GM21529 (cell line): Measurements from ENCODE around the gene CIAO2B.

ENCODE experiments used
- ATAC-seq: cut with Tn5 transposase; IDR thresholded peaks from one replicate; pipeline ENCODE4 v1.9.1; 2021; ENCODE audit not compliant: unreplicated experiment

CIAO2B gene

DNA sequence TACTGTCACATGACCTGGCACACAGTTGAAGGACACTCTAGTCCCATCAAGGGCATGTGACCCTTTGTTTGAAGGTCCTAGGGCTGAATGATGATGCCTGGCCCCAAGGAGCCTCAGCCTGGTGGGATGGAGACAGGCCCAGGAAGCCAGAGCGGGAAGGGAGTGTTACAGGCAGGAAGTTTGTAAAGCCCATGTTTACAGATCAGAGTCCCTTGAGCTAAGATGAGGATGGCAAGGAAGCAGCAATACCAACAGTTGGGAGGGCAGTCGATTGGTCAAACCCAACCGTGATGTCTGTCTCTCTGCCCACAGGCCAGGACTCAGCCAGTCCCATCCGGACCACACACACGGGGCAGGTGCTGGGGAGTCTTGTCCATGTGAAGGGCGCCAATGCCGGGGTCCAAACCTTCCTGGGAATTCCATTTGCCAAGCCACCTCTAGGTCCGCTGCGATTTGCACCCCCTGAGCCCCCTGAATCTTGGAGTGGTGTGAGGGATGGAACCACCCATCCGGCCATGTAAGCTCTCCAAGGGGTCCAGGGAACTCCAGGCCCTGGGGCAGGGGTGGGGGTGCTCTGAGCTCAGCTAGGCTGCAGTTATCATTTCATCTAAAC is 3.6 kb upstream of the CIAO2B start:
- no peak for ATAC-seq

DNA sequence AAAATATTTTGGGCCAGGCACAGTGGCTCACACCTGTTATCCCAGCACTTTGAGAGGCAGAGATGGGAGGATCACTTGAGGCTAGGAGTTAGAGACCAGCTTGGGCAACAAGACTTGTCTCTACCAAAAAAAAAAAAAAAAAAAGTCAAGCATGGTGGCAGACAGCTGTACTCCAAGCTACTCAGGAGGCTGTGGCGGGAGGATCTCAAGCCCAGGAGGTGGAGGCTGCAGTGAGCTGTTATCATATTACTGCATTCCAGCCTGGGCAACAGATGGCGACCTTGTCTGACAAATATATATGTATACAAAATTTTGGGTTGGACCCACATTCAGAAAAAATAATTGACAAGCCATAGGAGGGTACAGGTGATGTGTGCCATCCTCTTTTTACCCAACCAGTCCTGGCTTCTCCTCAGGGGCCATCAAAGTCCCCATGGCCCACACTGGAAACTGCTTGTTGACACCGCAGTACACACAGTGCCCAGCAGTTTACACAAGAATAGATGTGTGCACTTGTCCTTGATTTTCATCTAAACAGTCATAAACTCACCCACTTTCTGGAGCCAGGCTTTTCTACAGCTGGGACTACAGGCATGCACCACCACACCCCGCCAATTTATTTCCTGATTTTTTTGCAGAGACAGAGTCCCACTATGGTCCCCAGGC is 2.8 kb upstream of the CIAO2B start:
- ATAC-seq = no peak

DNA sequence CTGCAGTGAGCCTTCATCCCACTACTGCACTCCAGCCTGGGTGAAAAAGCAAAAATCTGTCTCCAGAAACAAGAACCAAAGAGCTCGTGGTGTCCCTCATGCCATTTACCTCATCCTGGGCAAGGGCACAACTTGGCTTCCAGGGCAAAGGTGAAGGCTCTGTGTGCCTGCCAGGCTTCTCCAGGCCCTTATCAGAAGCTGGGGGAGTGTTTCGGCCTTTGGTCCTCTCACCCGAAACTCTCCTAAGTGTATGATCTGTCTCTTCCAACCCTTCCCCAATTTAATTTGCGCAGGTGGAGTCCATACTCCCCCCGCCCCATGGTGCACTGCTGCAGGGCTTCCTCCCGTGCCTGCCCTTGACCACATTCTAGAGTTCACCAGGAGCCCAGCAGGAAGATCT is 2.3 kb upstream of the CIAO2B start:
- no peak for ATAC-seq

DNA sequence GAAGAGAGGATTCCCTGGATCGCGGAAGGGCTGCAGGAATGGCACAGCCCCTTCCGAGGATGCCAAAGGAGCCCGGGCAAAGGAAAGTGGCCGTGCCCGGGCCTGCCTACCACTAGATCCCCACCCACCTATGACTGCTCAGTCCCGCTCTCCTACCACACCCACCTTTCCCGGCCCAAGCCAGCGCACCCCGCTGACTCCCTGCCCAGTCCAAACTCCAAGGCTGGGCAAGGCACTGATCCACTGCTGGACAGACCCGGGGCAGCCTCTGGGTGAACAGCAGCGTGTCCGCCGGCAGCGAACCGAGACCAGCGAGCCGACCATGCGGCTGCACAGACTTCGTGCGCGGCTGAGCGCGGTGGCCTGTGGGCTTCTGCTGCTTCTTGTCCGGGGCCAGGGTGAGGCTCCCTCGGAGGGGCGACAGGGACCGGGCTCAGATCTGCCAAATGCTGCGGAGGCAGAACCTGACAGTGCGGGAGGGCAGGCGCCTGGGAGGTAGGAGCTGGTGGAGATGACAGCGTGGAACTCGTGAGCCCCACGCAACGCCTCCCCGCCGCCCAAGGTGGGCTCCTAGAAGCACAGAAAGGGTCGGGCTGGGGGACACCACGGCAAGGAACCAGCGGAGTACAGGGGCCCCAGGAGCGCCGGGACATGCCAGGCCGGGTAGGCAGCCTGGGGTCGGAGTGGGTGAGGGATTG is 1.3 kb upstream of the CIAO2B start, which contains the start of gene CES2:
TSS of gene CES2 (plus strand) at position 203 of the 698 bp plus-strand sequence. CDS start at position 323, 120 bp downstream.
- no peak for ATAC-seq

DNA sequence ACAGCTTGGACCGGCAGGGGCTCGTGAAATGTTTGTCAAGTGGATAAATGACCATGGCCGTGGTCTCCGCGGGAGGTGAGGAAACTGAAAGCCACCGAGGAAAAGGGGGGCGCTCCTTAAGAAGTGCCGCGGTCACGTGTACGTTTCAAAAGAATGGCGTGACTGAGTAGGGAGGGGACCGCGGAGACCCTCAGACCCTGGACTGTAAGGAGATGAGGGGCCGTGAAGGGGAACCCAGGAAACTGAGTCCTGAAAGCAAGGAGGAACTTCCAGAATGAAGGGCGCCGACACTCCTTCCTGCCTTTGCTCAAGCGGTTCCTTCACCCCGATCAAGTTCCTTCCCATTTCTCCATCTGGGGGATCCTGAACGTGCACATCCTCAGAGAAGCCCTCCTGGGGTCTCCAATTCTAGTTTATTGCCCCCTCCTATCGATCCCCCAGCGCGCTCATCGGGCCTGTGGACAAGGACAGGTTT is 674 bp upstream of the CIAO2B start:
- peak; percentile 7 for ATAC-seq

DNA sequence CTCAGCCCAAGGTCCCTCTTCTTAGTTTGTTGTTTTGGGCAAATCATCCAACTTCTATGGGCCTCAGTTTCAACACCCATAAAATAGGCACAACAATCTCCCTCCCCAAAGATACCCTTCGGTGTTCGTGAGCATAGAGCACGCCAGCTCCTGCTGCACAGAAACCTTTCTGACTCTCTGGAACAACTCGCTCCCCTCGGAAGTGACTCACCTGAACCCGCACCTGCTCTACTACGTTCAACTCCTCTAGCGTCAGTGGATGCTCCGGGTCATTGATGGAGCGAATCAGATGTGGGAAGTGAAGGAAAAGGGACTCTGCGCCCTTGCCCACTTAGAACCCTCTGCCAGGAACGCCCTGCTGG is 445 bp downstream of the CIAO2B start:
- ATAC-seq = no peak

DNA sequence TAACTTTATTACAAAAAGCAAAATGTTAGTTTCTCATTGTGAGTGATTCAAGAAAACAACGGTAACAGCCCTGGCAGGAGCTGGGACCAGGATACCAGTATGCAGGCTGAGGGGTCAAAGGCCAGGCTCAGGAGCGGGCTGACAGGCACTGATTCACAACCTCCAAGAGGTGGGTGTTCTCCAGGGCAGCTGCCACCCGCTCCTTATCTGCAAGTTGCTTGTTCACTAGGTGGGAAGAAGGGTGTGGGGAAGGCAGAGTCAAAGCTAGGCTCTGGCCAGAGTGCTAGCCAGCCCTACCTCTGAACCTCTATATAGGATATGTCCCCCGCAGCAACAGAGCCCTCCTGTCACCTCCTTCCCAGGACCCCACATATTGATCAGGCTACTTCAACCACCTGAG is 2.1 kb downstream of the CIAO2B start:
- no peak for ATAC-seq

DNA sequence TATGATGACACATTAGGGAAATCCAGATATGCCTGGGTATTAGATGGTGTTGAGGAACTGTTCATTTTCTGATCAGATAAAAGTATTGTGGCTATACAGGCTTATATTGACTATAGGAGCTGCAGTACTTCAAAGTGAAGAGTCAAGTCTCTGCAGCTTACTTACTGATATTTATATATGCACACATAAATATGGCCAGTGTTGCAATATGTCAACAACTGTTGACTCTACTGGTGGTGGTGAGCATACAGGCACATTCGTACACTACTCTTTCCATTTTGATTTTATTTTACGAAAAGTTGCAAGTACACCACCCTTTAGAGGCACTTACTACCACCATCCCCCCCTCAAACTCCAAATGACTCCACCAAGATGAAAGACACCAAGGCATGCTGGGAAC is 2.5 kb downstream of the CIAO2B start:
- no peak for ATAC-seq

DNA sequence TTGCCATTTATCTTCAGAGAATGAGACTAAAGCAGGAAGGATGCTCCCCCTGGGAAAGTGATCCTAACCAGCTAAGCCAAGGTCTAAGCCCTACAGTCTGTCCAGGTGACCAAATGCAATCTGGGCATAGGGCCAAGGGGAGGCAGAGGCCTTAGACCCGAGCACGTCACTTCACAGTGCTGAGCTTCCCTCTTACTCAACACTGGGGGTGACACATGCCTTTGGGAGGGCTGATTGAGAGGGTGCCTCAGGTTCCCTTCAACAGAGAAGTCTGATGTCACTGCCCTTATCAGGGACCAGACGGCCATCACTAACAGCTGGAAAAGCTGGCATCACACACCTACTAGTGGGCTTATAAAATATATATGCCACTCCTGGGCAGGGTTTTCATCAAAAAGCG is 4.0 kb downstream of the CIAO2B start:
- ATAC-seq = no peak

DNA sequence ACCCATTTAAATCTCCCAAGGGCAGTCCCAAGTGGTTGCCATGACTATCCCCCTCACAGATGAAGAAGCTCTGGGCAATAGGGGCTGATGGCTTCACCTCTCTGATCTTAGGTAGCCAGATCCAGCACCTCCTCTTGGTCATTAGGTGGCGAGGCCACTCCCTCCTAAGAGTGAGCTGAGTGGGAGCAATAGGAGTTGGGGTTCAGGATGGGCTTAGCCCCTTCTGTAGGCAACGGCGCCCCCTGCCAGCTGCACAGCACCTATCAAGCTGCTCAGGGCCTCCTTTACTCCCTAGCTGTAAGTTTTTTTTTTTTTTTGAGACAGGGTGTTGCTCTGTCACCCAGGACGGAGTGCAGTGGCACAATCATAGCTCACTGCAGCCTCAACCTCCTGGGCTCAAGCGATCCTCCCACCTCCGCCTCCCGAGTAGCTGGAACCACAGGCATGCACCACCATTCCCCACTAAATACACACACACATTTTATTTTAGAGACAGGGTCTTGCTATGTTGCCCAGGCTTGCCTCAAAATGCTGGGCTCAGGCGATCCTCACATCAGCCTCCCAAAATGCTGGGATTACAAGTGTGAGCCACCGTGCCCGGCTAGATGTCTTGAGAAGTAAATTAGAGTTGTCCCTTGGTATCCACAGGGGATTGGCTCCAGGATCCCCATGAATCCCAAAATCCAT is 5.4 kb downstream of the CIAO2B start:
- ATAC-seq = no peak

DNA sequence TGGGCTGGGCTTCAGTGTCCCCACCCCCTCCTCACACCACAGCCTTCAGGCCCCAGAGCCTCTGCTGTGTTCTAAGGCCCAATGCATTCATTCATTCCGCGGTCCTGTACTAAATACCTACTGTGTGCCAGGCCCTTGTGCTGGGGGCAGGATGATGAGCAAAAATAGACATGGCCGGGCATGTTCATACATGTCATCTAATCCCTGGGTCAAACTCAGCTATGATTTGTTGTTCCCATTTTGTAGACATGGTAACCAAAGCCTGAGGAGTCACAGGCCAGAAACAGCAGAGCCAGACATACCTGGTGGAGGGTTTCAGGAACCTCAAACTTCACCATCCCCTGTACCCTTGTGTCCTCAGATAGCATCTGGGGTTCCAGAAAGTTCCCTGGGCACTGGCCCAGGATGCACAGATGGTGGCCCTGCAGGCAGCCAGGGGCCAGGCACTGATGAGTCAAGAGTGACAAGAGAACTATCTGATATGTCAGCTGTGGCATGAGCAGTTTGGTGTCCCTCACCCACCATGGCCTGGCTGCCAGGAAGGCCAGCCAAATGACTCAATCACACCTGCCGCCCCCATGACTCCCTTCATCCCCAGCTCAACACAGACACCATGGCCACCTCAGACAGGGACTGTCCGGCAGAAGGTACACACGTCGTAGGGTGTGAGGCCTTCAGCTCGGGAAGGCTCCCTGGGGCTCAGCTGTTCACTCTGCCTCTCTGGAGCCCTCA is 6.1 kb downstream of the CIAO2B start:
- ATAC-seq = no peak

DNA sequence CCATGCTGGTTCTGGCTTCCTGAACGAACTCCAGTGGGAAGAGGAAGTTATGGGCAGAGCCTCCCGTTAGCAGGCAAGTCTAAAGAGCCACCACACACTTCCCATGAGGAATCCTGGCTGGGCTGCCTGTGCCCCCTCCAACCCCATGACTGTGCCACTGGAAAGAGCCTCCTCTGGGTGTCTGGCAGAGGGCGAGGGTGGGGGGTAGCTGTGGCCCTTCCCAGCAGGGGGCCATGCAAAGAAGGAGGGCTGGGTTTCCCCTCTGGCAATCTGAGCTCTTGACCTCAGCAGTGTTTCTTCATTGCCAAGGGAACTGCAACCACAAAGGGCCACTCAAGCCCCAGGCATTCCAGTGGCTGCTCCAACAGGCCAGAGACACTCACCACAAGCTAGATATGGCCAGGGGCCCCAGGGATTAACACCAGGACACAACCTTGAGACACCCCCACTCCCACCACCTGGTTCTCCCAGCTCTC is 7.2 kb downstream of the CIAO2B start:
- peak; percentile 37 for ATAC-seq

DNA sequence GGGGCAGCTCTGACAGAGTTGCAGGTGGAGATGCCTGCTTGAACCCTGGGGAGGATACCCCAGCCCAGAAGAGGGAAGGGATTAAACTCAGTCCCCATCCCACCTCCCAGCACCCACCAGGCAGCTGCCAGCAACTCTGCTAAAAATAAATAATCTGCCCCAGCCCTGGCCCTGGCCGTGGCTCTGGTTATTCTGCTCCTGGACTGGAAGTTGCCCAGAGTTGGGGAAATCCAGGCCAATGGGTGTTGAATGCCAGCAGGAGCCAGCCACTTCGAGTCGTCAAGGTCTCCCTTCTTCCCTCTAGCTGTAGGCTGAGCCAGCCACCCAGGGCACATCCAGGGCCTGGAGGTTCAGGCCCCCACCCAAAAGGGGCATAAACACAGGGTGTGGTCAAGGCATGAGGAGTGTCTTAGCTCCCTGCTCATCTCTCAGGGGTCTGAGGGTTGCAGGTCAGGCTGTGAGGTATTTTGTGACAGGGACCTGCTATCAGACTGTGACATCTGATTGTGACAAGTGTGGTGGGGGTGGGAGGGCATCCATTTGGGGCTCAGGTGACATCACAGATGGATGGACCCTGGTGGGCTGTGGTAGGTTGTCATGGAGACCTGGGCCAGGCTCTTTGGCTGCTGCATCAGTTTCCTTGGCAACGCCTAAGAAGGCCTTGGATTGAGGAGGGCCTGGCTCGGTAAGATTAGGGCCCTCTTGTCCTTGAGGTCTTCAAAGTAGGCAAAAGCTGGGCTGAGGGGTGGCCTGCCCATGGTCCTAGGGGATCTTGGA is 7.8 kb downstream of the CIAO2B start:
- ATAC-seq = no peak

DNA sequence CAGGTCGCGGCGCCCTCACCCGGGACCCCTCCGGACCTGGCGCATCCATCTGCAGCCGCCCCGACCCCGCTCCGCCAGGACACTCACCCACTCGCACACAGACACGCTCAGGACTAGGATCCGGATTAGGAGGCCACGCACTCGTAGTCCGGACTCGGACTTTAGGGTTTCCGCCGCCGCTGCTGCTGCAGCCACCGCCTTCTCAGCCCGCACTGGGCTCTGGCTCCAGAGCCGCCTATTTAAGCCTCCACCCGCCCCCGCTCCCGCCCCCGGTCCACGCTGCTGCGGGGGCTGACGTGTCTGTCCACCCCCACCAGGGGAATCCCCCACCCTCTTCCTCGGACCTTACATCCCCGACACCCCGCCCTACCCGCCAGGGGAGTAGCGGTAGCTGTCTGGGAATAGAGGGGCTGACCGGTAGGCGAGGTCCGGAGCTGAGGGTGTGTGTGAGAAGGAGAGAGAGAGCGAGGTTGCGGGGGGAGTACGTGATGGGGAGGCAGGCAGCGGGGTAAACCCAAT is 8.8 kb downstream of the CIAO2B start, which contains the start of gene RRAD:
TSS of gene RRAD (minus strand) at position 214 of the 519 bp plus-strand sequence. CDS start 356 bp downstream, outside the sequence.
- no peak for ATAC-seq

DNA sequence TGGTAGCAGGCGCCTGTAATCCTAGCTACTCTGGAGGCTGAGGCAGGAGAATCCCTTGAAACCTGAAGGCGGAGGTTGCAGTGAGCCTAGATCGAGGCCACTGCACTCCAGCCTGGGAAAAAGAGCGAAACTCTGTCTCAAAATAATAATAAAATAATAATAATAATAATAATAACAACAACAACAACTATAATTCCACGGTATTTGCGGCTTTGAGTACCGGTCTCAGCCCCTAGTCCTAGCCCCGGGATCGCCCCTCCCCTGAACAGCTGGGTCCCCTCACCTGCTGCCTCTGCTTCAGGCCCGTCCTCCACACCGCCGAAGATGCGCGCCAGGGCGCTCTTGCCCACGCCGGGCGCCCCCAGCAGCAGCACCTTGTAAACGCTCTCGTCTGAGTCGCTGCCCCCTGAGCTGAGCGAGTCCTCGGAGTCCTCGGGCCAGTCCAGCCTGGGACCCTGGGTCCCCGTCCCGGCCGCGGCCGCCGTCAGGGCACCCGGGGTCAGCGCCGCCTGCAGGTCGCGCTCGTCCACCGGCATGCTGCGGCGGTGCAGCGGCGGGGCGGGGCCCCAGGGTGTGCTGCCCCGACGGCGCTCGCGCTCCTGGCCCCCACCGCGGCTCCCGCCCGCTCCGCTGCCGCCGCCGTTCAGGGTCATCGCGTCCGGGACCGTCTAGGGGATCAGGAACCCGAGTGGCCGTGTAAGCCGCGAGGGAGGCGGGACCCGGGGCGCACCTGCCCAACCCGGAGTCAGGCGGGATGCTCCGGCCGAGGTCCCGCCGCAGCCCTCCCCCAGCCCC is 9.5 kb downstream of the CIAO2B start:
- no peak for ATAC-seq

DNA sequence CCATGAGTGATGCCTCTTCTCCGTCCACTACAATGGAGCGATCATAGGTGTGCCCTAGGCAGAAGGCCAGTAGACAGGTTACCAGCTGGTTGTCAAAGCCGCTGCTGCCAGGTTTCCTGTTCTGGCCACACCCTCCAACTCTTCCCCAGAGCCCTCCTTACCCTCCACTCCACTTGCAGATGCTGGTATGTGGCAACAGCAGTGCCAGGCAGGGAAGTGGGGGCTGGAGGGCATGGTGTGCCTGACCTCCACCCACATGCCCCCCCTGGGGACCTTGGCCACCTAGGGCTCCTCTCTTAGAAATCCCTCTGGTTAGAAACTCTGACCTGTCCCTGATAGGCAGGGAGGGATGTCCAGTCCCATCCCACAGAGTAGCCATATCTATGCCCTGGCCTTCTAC is 10.3 kb downstream of the CIAO2B start:
- ATAC-seq = no peak

DNA sequence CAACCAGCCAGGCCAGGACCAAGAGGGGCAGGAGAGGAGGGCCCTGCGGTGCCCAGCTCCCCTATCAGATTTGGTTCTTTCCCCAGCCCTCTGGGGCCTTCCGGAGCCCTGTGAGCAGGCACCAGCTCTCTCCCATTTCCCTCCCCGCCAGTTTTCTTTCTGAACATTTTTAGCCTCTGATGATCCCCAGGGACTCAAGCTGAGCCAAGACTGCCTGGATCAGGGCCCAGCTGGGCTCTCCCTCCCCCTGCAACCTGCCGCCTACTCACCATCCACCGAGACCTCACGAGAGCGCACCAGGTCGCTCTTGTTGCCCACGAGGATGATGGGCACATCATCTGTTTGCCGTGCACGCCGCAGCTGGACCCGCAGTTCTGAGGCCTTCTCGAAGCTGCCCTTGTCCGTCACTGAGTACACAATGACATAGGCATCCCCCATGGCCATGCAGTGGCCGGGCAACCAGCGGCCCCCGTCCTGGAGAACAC is 10.9 kb downstream of the CIAO2B start:
- no peak for ATAC-seq

DNA sequence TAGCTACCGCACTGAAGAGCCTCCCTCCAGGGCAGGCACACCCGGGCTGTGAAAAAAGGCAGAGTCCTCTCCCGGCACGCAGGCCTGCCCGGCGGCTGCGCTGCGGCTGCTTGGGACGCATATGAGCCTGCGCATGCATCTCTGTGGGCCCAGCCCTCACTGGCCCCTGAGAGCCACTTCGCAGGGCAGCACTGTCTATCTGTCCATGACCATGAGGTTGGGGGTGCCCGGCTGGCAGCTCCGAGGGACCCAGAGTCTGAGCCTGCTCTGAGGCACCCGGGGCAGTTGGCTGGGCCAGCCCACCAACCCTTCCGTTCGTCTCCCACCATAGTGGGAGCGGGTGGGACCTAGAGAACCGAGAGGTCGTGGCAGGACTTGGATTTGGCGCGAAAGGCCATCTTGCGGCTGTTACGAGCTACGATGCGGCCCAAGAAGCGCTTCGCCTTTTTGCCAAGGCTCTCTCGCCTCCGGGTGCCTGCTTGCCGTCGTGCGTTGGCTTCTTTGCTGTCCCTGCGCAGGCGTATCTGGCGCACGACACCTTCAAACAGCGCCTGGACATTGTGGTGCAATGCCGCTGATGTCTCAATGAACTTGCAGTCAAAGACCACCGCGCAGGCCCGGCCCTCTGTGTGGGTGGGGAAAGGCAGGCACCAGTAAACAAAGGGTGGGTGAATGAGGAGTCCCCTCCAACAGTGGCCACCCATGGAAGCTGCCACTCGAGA is 12.3 kb downstream of the CIAO2B start:
- ATAC-seq = no peak
